ENCODE measurements around the gene STARD3NL. TPM values are rescaled to one million over a fixed set of nuclear protein-coding genes. Genes with fewer than 3 reads are reported as not detected.

The STARD3NL gene
- total and polyA plus RNA-seq, 2 of the 13 experiments (the other 11 are each of a cell fraction or from before 2014, with no cell fraction given): 37.3 to 42.3 TPM

- Histone ChIP-seq H3K36me3 (replicated peaks in 1 of 2; ENCODE audit: control insufficient read depth in 1 of 2, insufficient read depth in 2 of 2, low read length in 2 of 2) (no peaks in the 10 kb centered on the region), H3K9me3 (ENCODE audit: low read length) (no peaks in the 10 kb centered on the region), H3K79me2 (ENCODE audit: insufficient read depth, low read length) (no peaks in the 10 kb centered on the region), H2AFZ (ENCODE audit: low read length) (no peak overlapping the region), H3K9ac (ENCODE audit: insufficient read depth, low read depth, low read length) (no peak overlapping the region), H3K4me3 (replicated peaks in 1 of 3; ENCODE audit: insufficient read depth in 1 of 3, low read depth in 2 of 3, low read length in 3 of 3) (no peak overlapping the region), H3K27me3 (ENCODE audit: control insufficient read depth in 1 of 2, insufficient read depth in 2 of 2, low read length in 2 of 2) (no peaks in the 10 kb centered on the region), H3K4me1 (ENCODE audit: insufficient read depth, low read length) (no peaks in the 10 kb centered on the region), H3K27ac (ENCODE audit: extremely low read length, insufficient read depth, low read length) (no peak overlapping the region), H4K20me1 (ENCODE audit: insufficient read depth, low read length) (no peaks in the 10 kb centered on the region), H3K4me2 (ENCODE audit: low read depth, low read length) (no peak overlapping the region)
- intact Hi-C loops (cut with micrococcal nuclease; ENCODE audit: unreplicated experiment) (no loop called here), in situ Hi-C loops (cut with HindIII; ENCODE audit: extremely low pct_ligation_motif_present, low pct_unique_long_range_greater_than_20kb) (no loop called here)
- FAIRE-seq (no peak), ATAC-seq (no peak), DNase-seq (ENCODE audit: low spot score) (no peak)
- POLR2A ChIA-PET: no interaction called here
- 5% methylated on average over 1 of the region's 1 CpG for whole genome bisulfite sequencing (ENCODE audit: low lambda C conversion rate)
- TF ChIP-seq FIP1L1 (IDR thresholded peaks at IDR 0.05; ENCODE audit: borderline replicate concordance, insufficient read depth, low read depth, low read length) (no peak), RORA (CRISPR knock-in tag; IDR thresholded peaks at IDR 0.05) (no peak), HNF4A (CRISPR knock-in tag; IDR thresholded peaks at IDR 0.05) (no peak), ZBTB26 (CRISPR knock-in tag; IDR thresholded peaks at IDR 0.05; ENCODE audit: borderline replicate concordance) (no peak), TGIF2 (CRISPR knock-in tag; IDR thresholded peaks at IDR 0.05) (no peak), PHF21A (CRISPR knock-in tag; IDR thresholded peaks at IDR 0.05) (no peak), ZBTB2 (CRISPR knock-in tag; IDR thresholded peaks at IDR 0.05; ENCODE audit: low read depth) (no peak), E2F5 (CRISPR knock-in tag; conservative IDR thresholded peaks at IDR 0.05) (no peak), NPAS2 (CRISPR knock-in tag; IDR thresholded peaks at IDR 0.05; ENCODE audit: borderline replicate concordance) (no peak), CENPX (CRISPR knock-in tag; IDR thresholded peaks at IDR 0.05) (no peak), HNRNPL (IDR thresholded peaks at IDR 0.05; ENCODE audit: low read depth, low read length) (no peak), ZMYM4 (CRISPR knock-in tag; IDR thresholded peaks at IDR 0.05) (no peak), ZNF44 (CRISPR knock-in tag; IDR thresholded peaks at IDR 0.05) (no peak), MBD4 (IDR thresholded peaks at IDR 0.05; ENCODE audit: borderline replicate concordance, low read length) (no peak)
- CTCF ChIA-PET (ENCODE audit: low intra/inter-chr PET ratio, low total read pairs): no interaction called here
- no TSS peak for BruUV-seq (replicated peaks)
Measured at GRCh38 chr7:38153515-38153914, 24.5 kb upstream of the STARD3NL start.
